ENCODE data around the gene USP49. TPM values are rescaled to one million over a fixed set of nuclear protein-coding genes. Genes with fewer than 3 reads are reported as not detected.

Gene USP49
- total RNA-seq, 1 experiment from 2014 or later, result 6.9 TPM

DNA sequence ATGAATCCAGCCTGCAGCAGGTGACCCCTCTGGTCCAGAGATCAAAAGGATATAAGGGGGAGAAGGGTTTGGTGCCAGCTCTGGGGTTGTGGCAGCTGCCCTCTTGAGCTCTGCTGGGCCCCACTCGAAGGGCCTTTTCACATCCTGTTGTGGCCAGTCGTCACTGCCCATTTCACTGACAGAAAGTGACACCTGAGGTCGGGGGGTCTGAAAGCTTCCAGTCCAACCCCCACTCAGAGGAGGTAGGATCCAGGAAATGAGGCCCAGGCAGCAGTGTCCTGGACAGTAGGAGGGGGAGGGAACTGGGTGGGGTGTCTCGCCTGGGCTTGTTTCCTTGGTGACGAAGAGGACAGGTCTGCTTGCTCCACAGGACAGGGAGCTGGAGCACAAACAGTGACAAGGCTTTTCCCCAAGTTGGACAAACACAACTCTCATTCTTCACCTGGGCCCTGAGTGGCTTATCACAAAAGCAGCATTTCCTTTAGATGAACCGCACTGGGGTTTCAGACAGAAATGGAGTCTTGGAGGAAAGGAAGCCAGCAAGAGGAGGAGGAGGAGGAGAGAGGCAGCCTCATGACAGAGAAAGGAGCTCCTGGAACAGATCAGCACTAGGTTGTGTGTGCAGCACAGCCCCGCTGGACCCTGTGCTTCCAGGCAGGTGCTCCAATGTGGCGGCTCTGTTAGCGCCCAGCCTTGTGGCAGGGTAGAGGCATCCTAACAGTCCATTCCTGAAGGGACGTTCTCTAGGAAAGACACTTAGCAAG is 126.4 kb downstream of the USP49 start:
- no peak overlapping the region for H3K9ac ChIP-seq (ENCODE audit: low read length)
- POLR2A ChIA-PET, result no interaction called here

More for the DNA sequence above, 126.4 kb downstream of the USP49 start:
- TF ChIP-seq EGR1 (IDR thresholded peaks at IDR 0.05; ENCODE audit: low read depth) (no peak), RAD21 (IDR thresholded peaks at IDR 0.05; ENCODE audit: low read depth) (no peak), FOSL1 (IDR thresholded peaks at IDR 0.05; ENCODE audit: low read depth) (no peak), EZH2phosphoT487 (IDR thresholded peaks at IDR 0.05; ENCODE audit: borderline replicate concordance) (no peak), ELF1 (IDR thresholded peaks at IDR 0.05; ENCODE audit: borderline replicate concordance, low read depth) (no peak), SIN3A (IDR thresholded peaks at IDR 0.05; ENCODE audit: low read depth) (no peak), YY1 (IDR thresholded peaks at IDR 0.05; ENCODE audit: extremely low read depth, insufficient replicate concordance, low read depth, low read length) (no peak), TCF7L2 (IDR thresholded peaks at IDR 0.05; ENCODE audit: borderline replicate concordance, extremely low read depth, insufficient read depth, insufficient read length) (no peak), SP1 (IDR thresholded peaks at IDR 0.05; ENCODE audit: low read depth) (no peak), CBX3 (IDR thresholded peaks at IDR 0.05; ENCODE audit: low read depth) (no peak), ZNF274 (IDR thresholded peaks at IDR 0.05; ENCODE audit: low read depth, low read length) (no peak), POLR2AphosphoS5 (IDR thresholded peaks at IDR 0.05; ENCODE audit: low read depth, low read length) (no peak), EZH2 (IDR thresholded peaks at IDR 0.05) (no peak), POLR2A (IDR thresholded peaks at IDR 0.05; ENCODE audit: borderline replicate concordance, extremely low read depth, insufficient read depth, insufficient read length) (no peak)
- TF ChIP-seq, protein P1, sequence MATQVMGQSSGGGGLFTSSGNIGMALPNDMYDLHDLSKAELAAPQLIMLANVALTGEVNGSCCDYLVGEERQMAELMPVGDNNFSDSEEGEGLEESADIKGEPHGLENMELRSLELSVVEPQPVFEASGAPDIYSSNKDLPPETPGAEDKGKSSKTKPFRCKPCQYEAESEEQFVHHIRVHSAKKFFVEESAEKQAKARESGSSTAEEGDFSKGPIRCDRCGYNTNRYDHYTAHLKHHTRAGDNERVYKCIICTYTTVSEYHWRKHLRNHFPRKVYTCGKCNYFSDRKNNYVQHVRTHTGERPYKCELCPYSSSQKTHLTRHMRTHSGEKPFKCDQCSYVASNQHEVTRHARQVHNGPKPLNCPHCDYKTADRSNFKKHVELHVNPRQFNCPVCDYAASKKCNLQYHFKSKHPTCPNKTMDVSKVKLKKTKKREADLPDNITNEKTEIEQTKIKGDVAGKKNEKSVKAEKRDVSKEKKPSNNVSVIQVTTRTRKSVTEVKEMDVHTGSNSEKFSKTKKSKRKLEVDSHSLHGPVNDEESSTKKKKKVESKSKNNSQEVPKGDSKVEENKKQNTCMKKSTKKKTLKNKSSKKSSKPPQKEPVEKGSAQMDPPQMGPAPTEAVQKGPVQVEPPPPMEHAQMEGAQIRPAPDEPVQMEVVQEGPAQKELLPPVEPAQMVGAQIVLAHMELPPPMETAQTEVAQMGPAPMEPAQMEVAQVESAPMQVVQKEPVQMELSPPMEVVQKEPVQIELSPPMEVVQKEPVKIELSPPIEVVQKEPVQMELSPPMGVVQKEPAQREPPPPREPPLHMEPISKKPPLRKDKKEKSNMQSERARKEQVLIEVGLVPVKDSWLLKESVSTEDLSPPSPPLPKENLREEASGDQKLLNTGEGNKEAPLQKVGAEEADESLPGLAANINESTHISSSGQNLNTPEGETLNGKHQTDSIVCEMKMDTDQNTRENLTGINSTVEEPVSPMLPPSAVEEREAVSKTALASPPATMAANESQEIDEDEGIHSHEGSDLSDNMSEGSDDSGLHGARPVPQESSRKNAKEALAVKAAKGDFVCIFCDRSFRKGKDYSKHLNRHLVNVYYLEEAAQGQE (IDR thresholded peaks at IDR 0.05; ENCODE audit: low read depth), result no peak
- TF ChIP-seq, protein P2, sequence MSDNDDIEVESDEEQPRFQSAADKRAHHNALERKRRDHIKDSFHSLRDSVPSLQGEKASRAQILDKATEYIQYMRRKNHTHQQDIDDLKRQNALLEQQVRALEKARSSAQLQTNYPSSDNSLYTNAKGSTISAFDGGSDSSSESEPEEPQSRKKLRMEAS (IDR thresholded peaks at IDR 0.05), result no peak
- TF ChIP-seq, protein P3, sequence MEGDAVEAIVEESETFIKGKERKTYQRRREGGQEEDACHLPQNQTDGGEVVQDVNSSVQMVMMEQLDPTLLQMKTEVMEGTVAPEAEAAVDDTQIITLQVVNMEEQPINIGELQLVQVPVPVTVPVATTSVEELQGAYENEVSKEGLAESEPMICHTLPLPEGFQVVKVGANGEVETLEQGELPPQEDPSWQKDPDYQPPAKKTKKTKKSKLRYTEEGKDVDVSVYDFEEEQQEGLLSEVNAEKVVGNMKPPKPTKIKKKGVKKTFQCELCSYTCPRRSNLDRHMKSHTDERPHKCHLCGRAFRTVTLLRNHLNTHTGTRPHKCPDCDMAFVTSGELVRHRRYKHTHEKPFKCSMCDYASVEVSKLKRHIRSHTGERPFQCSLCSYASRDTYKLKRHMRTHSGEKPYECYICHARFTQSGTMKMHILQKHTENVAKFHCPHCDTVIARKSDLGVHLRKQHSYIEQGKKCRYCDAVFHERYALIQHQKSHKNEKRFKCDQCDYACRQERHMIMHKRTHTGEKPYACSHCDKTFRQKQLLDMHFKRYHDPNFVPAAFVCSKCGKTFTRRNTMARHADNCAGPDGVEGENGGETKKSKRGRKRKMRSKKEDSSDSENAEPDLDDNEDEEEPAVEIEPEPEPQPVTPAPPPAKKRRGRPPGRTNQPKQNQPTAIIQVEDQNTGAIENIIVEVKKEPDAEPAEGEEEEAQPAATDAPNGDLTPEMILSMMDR (IDR thresholded peaks at IDR 0.05 in 2 of 3, conservative IDR thresholded peaks at IDR 0.05 in 1 of 3; ENCODE audit: borderline replicate concordance in 1 of 3, insufficient read depth in 1 of 3, low read depth in 2 of 3, low read length in 2 of 3), result no peak
- TF ChIP-seq, protein P4, sequence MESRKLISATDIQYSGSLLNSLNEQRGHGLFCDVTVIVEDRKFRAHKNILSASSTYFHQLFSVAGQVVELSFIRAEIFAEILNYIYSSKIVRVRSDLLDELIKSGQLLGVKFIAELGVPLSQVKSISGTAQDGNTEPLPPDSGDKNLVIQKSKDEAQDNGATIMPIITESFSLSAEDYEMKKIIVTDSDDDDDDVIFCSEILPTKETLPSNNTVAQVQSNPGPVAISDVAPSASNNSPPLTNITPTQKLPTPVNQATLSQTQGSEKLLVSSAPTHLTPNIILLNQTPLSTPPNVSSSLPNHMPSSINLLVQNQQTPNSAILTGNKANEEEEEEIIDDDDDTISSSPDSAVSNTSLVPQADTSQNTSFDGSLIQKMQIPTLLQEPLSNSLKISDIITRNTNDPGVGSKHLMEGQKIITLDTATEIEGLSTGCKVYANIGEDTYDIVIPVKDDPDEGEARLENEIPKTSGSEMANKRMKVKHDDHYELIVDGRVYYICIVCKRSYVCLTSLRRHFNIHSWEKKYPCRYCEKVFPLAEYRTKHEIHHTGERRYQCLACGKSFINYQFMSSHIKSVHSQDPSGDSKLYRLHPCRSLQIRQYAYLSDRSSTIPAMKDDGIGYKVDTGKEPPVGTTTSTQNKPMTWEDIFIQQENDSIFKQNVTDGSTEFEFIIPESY (IDR thresholded peaks at IDR 0.05; ENCODE audit: extremely low read depth, insufficient replicate concordance, low read length), result no peak
- CTCF ChIA-PET, result interaction anchor here (0.5 to 0.9 kb wide), 2 partner anchors 11 to 19 kb away, joined by 3 to 4 read pairs; partner anchors contain the start of gene FRS3
- H3K4me3 ChIP-seq (replicated peaks in 1 of 2; ENCODE audit: low read depth in 1 of 2, low read length in 2 of 2), result no peak overlapping the region
- no TSS peak for BruUV-seq (replicated peaks)
- peaks cover 8 to 21% of the 10 kb centered on the region in 2 experiments; a peak in 3 of 4 replicates for H3K4me1 ChIP-seq (ENCODE audit: control insufficient read depth in 1 of 2, insufficient read depth in 2 of 2, low read length in 2 of 2)
- H2AFZ ChIP-seq (ENCODE audit: low read depth, low read length, poor library complexity, severe bottlenecking), result no peak overlapping the region
- RAD21 ChIA-PET (ENCODE audit: low non-redundant PET in 1 of 2, low total read pairs in 2 of 2, uncharacterized antibody in 2 of 2, unreplicated experiment in 2 of 2), result no interaction called here
- no peaks in the 10 kb centered on the region for H4K20me1 ChIP-seq (ENCODE audit: insufficient read depth)
- no peaks in the 10 kb centered on the region for H3K27me3 ChIP-seq (ENCODE audit: insufficient read depth, low read length)
- no peak overlapping the region for H3K4me2 ChIP-seq (ENCODE audit: low read length)
- intact Hi-C loops (cut with micrococcal nuclease), result no loop called here
- no peaks in the 10 kb centered on the region for H3K9me2 ChIP-seq (ENCODE audit: insufficient read depth)
- H3K27ac ChIP-seq (ENCODE audit: low read depth, low read length), result no peak overlapping the region
- DNase-seq (ENCODE audit: low read depth, low spot score) (no peak), ATAC-seq (no peak; the same call in none of the 2 replicates)
- H3K9me3 ChIP-seq (ENCODE audit: control insufficient read depth in 1 of 2, insufficient read depth in 1 of 2, low read depth in 1 of 2, low read length in 2 of 2), result no peaks in the 10 kb centered on the region
- no peaks in the 10 kb centered on the region for H3K79me2 ChIP-seq (ENCODE audit: insufficient read depth, low read length)
- H3K36me3 ChIP-seq (ENCODE audit: control insufficient read depth in 1 of 2, insufficient read depth in 2 of 2, low read length in 2 of 2), result peaks cover 0 to 5% of the 10 kb centered on the region in 2 experiments; a peak in 2 of 4 replicates

Measured in HCT116 (cell line).